ENCODE data around the gene ZNF557. TPM values are rescaled to one million over a fixed set of nuclear protein-coding genes. Genes with fewer than 3 reads are reported as not detected.
A peak's percentile ranks its signal among the peaks of the same experiment; 100 is the strongest.
"Not testable (repeated sequence)": the region's sequence is repeated elsewhere in the genome, so short reads cannot be mapped to it uniquely, and the experiment has no call there.

The ZNF557 gene
- 3.0 TPM for polyA plus RNA-seq (2013, experiment 1 of 2; ENCODE audit: insufficient read length)
- polyA plus RNA-seq (2013, experiment 2 of 2; ENCODE audit: insufficient read length): 3.0 TPM

- DNase-seq: peak; percentile 96
Measured at GRCh38 chr19:7069042-7069903, at the start of gene ZNF557. ZNF557 (plus strand) TSS chr19:7069703; CDS start chr19:7075075, 5,372 bp downstream.

GRCh38 chr19:7021331-7021730, 48.2 kb upstream of the ZNF557 start, which contains the start of gene MBD3L2B:
MBD3L2B (minus strand) TSS chr19:7021431; CDS start chr19:7021397, 34 bp downstream.
- not testable (repeated sequence) for DNase-seq

GRCh38 chr19:7028790-7029189, 40.7 kb upstream of the ZNF557 start:
- DNase-seq: not testable (repeated sequence)

- DNase-seq: not testable (repeated sequence)
Measured at GRCh38 chr19:7030278-7030677, 39.2 kb upstream of the ZNF557 start, which contains the start of gene MBD3L5. MBD3L5 (plus strand) TSS chr19:7030578; CDS start chr19:7030612, 34 bp downstream.

GRCh38 chr19:7040079-7040478, 29.4 kb upstream of the ZNF557 start, which contains the start of gene MBD3L4:
MBD3L4 (minus strand) TSS chr19:7040179; CDS start chr19:7040144, 35 bp downstream.
- not testable (repeated sequence) for DNase-seq

- DNase-seq: not testable (repeated sequence)
Measured at GRCh38 chr19:7041563-7041962, 27.9 kb upstream of the ZNF557 start.

GRCh38 chr19:7049021-7049420, 20.5 kb upstream of the ZNF557 start, which contains the start of gene MBD3L2:
MBD3L2 (plus strand) TSS chr19:7049321; CDS start chr19:7049374, 53 bp downstream.
- DNase-seq: not testable (repeated sequence)

GRCh38 chr19:7051421-7051820, 18.1 kb upstream of the ZNF557 start:
- DNase-seq: not testable (repeated sequence)

GRCh38 chr19:7052896-7053295, 16.6 kb upstream of the ZNF557 start:
- DNase-seq: not testable (repeated sequence)

GRCh38 chr19:7054635-7055368, 14.7 kb upstream of the ZNF557 start:
- DNase-seq: not testable (repeated sequence)

- not testable (repeated sequence) for DNase-seq
Measured at GRCh38 chr19:7055679-7056078, 13.8 kb upstream of the ZNF557 start.

- not testable (repeated sequence) for DNase-seq
Measured at GRCh38 chr19:7056371-7056770, 13.1 kb upstream of the ZNF557 start.

- DNase-seq: not testable (repeated sequence)
Measured at GRCh38 chr19:7058576-7058975, 10.9 kb upstream of the ZNF557 start, which contains the start of gene MBD3L3. MBD3L3 (minus strand) TSS chr19:7058676; CDS start chr19:7058605, 71 bp downstream.

GRCh38 chr19:7059977-7060376, 9.5 kb upstream of the ZNF557 start:
- not testable (repeated sequence) for DNase-seq

- no peak for DNase-seq
Measured at GRCh38 chr19:7063339-7063738, 6.2 kb upstream of the ZNF557 start.

GRCh38 chr19:7063764-7064418, 5.6 kb upstream of the ZNF557 start:
- DNase-seq: no peak

GRCh38 chr19:7067122-7067521, 2.4 kb upstream of the ZNF557 start:
- DNase-seq: not testable (repeated sequence)

- DNase-seq: peak; percentile 34
Measured at GRCh38 chr19:7067716-7068115, 1.8 kb upstream of the ZNF557 start.

GRCh38 chr19:7068599-7068998, 904 bp upstream of the ZNF557 start:
- no peak for DNase-seq

GRCh38 chr19:7069904-7070226, 362 bp downstream of the ZNF557 start:
- no peak for DNase-seq

GRCh38 chr19:7072541-7072940, 3.0 kb downstream of the ZNF557 start:
- no peak for DNase-seq

- DNase-seq: no peak
Measured at GRCh38 chr19:7074705-7075282, 5.3 kb downstream of the ZNF557 start.

Measured in fibroblast of skin of abdomen (primary cell).